Sigmoid colon (tissue), 7 donors: ENCODE data around the gene CTNND2. TPM values are rescaled to one million over a fixed set of nuclear protein-coding genes. Genes with fewer than 3 reads are reported as not detected.

Experiments used
- DNase-seq: peaks from one replicate; pipeline ENCODE4 v3.0.0-alpha.2; 2019
- H3K27ac ChIP-seq, 4 donors: fragments of 200-600 bp; sonication (generic); one replicate each; pipeline ENCODE4 v1.5.1; 2016 to 2019; ENCODE audit warnings: mild to moderate bottlenecking in 1 of 4
- H3K27me3 ChIP-seq, 3 donors: fragments of 200-600 bp; sonication (generic); one replicate each; pipeline ENCODE4 v1.5.1; 2019; ENCODE audit warnings: mild to moderate bottlenecking in 1 of 3
- H3K36me3 ChIP-seq, 4 donors: fragments of 200-600 bp; sonication (generic); one replicate each; pipeline ENCODE4 v1.5.1; 2016 to 2019
- H3K4me1 ChIP-seq, 4 donors: fragments of 200-600 bp; sonication (generic); one replicate each; pipeline ENCODE4 v1.5.1; 2017 to 2019
- H3K4me3 ChIP-seq, 4 donors: fragments of 200-600 bp; sonication (generic); one replicate each; pipeline ENCODE4 v1.5.1; 2017 to 2019; ENCODE audit warnings: mild to moderate bottlenecking in 2 of 4, moderate library complexity in 1 of 4
- H3K9me3 ChIP-seq, 4 donors: fragments of 200-600 bp in 3 of 4; sonication (generic) in 3 of 4; one replicate each; pipeline versions ENCODE4 v1.5.1 to v1.6.1; 2013 to 2019
- EP300 ChIP-seq, 4 donors: sonication (generic); formaldehyde crosslinking; IDR thresholded peaks; one replicate each; pipeline ENCODE4 v1.6.1; 2017; ENCODE audit warnings: antibody characterized with exemption in 4 of 4
- POLR2A ChIP-seq, 2 donors: fragments of 450-650 bp; IDR thresholded peaks; one replicate each; pipeline ENCODE4 v1.6.1; 2016; ENCODE audit warnings: antibody characterized with exemption in 2 of 2, mild to moderate bottlenecking in 2 of 2, moderate library complexity in 2 of 2
- POLR2AphosphoS5 ChIP-seq, 4 donors: sonication (generic); formaldehyde crosslinking; IDR thresholded peaks; one replicate each; pipeline ENCODE4 v1.6.1; 2017; ENCODE audit warnings: antibody characterized with exemption in 4 of 4
- WGBS, 2 donors: extraction: QIAGEN DNeasy Blood & Tissue Kit; methylation state at CpG; one replicate each; pipeline ENCODE4 v1.1.7; 2013; 5-methylcytosine and 5-hydroxymethylcytosine counted together
- intact Hi-C: fragments of 100-400 bp; cut with DNase I; formaldehyde crosslinking; loops from one replicate; pipeline ENCODE4 v1.15.1; 2023
- polyA plus RNA-seq, 3 donors: library from polyadenylated mRNA; stranded (reverse); fragments of 200-250 nt; gene quantifications; one replicate each; pipeline ENCODE4 v1.2.3, GENCODE V29; 2013
- total RNA-seq, 4 donors: library from RNA; depleted of rRNA; stranded (reverse); fragments of >200 nt; gene quantifications; one replicate each; pipeline ENCODE4 v1.1.0, GENCODE V29; 2016
- TF ChIP-seq, protein P1 (sequence below), 4 experiments: fragments of 450-650 bp in 3 of 4; fragments of 200-600 bp in 1 of 4; IDR thresholded peaks; one replicate each; pipeline ENCODE4 v1.5.1; 2016 to 2019; ENCODE audit warnings: antibody characterized with exemption in 4 of 4, mild to moderate bottlenecking in 3 of 4, moderate library complexity in 2 of 4
- donor health status: healthy with polysubstance abuse.
- donor health status: Bipolar disorder and iron deficiency.
- donor health status: healthy.

Gene CTNND2
- total and polyA plus RNA-seq, 7 donors = 0.36 to 2.5 (median 0.84) TPM; not detected in 1

DNA sequence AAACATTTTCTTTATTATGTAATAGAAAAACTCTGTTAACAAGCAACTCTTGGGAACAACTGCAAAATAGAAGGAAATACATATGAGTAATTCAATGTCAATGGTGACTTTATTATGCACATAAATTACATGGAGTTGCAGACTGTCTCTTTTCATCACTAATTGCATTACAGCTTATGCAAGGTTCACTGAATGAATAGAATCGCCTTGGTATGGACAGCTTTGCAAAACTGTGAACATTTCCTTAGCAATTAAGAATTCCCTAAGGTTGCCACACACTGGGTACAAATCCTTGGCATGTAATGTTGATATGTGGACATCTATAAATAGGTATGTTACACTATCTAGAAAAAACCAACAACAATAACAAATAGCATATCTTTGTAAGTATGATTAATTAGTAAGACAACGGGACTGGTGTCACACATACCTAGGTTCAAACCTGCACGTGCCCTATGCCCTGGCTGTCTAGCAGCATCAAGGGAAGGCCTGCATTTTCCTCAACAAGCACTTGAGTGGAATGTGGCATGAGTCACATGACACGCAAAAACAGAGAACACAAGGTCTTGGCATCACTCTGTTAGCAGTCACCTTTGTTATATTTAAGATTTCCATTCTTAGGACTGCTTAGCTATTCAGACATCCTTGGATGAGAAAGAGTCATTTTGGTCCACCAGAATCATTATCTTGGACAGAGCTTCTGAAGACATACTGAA is 263.9 kb downstream of the CTNND2 start:
- 86 to 89% methylated on average over 4 of the region's 4 CpGs for WGBS, 2 donors
- TF ChIP-seq POLR2AphosphoS5 (IDR thresholded peaks at IDR 0.05) = no peak
- TF ChIP-seq, protein P1, sequence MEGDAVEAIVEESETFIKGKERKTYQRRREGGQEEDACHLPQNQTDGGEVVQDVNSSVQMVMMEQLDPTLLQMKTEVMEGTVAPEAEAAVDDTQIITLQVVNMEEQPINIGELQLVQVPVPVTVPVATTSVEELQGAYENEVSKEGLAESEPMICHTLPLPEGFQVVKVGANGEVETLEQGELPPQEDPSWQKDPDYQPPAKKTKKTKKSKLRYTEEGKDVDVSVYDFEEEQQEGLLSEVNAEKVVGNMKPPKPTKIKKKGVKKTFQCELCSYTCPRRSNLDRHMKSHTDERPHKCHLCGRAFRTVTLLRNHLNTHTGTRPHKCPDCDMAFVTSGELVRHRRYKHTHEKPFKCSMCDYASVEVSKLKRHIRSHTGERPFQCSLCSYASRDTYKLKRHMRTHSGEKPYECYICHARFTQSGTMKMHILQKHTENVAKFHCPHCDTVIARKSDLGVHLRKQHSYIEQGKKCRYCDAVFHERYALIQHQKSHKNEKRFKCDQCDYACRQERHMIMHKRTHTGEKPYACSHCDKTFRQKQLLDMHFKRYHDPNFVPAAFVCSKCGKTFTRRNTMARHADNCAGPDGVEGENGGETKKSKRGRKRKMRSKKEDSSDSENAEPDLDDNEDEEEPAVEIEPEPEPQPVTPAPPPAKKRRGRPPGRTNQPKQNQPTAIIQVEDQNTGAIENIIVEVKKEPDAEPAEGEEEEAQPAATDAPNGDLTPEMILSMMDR (IDR thresholded peaks at IDR 0.05) = no peak
- no peak for TF ChIP-seq POLR2A (IDR thresholded peaks at IDR 0.05)
- TF ChIP-seq EP300 (IDR thresholded peaks at IDR 0.05) = no peak
- intact Hi-C loops = no loop called here

DNA sequence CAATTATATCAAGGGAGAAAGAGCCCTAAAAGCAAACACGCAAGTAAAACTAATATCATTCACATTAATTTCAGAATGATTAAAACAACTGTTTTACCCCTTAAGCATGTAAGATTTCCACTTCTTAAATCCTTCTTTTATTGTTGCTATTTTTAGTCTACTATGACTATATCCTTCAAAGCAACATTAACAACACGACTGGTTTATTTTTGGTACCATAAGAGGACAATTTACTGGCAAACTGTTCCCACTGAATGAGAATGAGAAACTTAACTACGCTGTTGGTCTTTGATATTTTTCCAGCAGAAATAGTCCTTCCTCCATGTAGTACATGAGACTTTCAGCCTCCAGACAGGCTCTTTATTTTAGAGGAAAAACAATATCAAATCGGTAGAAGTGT is 281.5 kb downstream of the CTNND2 start:
- Histone ChIP-seq H3K4me3 (no peak overlapping the region), H3K27ac (no peak overlapping the region), H3K4me1 (no peaks in the 10 kb centered on the region), H3K27me3 (no peaks in the 10 kb centered on the region), H3K36me3 (no peaks in the 10 kb centered on the region), H3K9me3 (no peaks in the 10 kb centered on the region)
- no peak for TF ChIP-seq EP300 (IDR thresholded peaks at IDR 0.05)
- TF ChIP-seq, protein P1 (IDR thresholded peaks at IDR 0.05) = no peak
- TF ChIP-seq POLR2A (IDR thresholded peaks at IDR 0.05) = no peak
- no peak for TF ChIP-seq POLR2AphosphoS5 (IDR thresholded peaks at IDR 0.05)
- 87 to 89% methylated on average over 4 of the region's 4 CpGs for WGBS, 2 donors
- DNase-seq = no peak
- intact Hi-C loops = no loop called here

More for the DNA sequence above, 263.9 kb downstream of the CTNND2 start:
- no peak for DNase-seq
- no peaks in the 10 kb centered on the region for H3K27me3 ChIP-seq
- no peaks in the 10 kb centered on the region for H3K36me3 ChIP-seq
- H3K9me3 ChIP-seq = no peaks in the 10 kb centered on the region
- H3K27ac ChIP-seq = no peak overlapping the region
- no peak overlapping the region for H3K4me3 ChIP-seq
- H3K4me1 ChIP-seq = no peaks in the 10 kb centered on the region

DNA sequence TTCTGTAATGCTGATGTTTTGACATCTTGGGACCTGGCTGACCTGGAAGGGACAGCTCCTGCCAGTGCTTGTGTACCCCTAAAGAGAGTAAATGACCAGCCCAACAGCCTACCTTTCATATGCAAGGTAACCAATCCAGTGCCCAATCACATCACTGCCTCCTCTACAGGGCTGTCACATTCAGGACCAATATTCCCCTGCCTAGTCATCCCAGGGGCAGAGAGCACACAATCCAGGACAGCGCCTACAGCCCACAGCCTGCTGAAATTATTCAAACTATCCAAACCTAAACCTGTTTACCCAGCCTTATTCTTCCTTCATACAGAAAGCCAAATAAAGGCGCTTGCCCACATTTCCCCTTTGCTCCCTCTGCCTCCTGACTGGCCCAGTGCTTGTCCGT is 284.1 kb downstream of the CTNND2 start:
- Histone ChIP-seq H3K36me3 (no peaks in the 10 kb centered on the region), H3K4me1 (no peaks in the 10 kb centered on the region), H3K27ac (no peak overlapping the region), H3K27me3 (no peaks in the 10 kb centered on the region), H3K4me3 (no peak overlapping the region), H3K9me3 (no peaks in the 10 kb centered on the region)
- 78 to 90% methylated on average over 3 of the region's 3 CpGs for WGBS, 2 donors
- DNase-seq = no peak
- TF ChIP-seq POLR2A (IDR thresholded peaks at IDR 0.05) (no peak), POLR2AphosphoS5 (IDR thresholded peaks at IDR 0.05) (no peak), EP300 (IDR thresholded peaks at IDR 0.05) (no peak)
- TF ChIP-seq, protein P1 (IDR thresholded peaks at IDR 0.05) = no peak
- intact Hi-C loops = no loop called here

DNA sequence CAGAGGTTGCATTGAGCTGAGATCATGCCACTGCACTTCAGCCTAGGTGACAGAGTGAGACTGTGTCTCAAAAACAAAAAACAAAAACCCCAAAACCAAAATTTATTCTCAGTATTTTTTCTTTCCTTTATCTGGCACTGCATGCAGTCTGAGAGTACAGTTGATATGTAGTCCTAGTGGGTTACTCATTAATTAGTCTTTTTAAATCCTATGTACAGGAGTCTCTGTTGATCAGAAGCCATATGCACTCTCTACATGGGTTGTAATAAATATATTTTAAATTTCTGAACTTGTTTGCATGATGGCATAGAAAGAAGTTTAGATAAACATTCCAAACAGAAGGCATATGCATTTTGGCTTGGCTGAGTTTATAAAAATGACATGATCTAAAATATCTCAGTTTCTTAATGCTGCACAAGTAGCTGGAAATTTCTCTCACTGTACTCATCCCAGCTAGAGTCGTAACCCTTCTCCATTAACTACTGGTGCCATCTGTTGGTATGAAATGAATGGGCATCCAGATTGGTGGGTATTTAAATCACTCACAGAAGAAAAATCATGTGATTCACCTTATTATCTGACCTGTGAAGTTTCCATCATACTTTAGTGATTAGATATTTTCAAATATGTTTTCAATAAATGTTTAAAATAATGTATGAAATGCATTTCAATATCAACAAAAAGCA is 284.8 kb downstream of the CTNND2 start:
- intact Hi-C loops = no loop called here
- WGBS, 2 donors = 11 to 35% methylated on average over 1 of the region's 1 CpG
- TF ChIP-seq, protein P1 (IDR thresholded peaks at IDR 0.05) = no peak
- no peak for TF ChIP-seq POLR2A (IDR thresholded peaks at IDR 0.05)
- TF ChIP-seq POLR2AphosphoS5 (IDR thresholded peaks at IDR 0.05) = no peak
- TF ChIP-seq EP300 (IDR thresholded peaks at IDR 0.05) = no peak
- no peak for DNase-seq
- Histone ChIP-seq H3K9me3 (no peaks in the 10 kb centered on the region), H3K4me1 (no peaks in the 10 kb centered on the region), H3K27ac (no peak overlapping the region), H3K4me3 (no peak overlapping the region), H3K36me3 (no peaks in the 10 kb centered on the region), H3K27me3 (no peaks in the 10 kb centered on the region)
